Esophagus muscularis mucosa (tissue), 4 donors: Measurements from ENCODE around the gene TRPM3. TPM values are rescaled to one million over a fixed set of nuclear protein-coding genes. Genes with fewer than 3 reads are reported as not detected.

Source experiments
- DNase-seq: peaks from one replicate; pipeline ENCODE4 v3.0.0-alpha.2; 2017; ENCODE audit errors: extremely low spot score
- H3K27ac ChIP-seq, 4 donors: fragments of 200-600 bp; sonication (generic); replicated peaks in 1 of 4; 1 replicate in 3 of 4; 2 replicates in 1 of 4; pipeline ENCODE4 v1.5.1; 2016 to 2019; ENCODE audit warnings: mild to moderate bottlenecking in 1 of 4
- H3K27me3 ChIP-seq, 4 donors: fragments of 200-600 bp; sonication (generic); one replicate each; pipeline versions ENCODE4 v1.5.1 to v1.6.0; 2016 to 2019
- H3K36me3 ChIP-seq, 4 donors: fragments of 200-600 bp; sonication (generic); one replicate each; pipeline ENCODE4 v1.5.1; 2016 to 2019
- H3K4me1 ChIP-seq, 4 donors: fragments of 200-600 bp; sonication (generic); one replicate each; pipeline ENCODE4 v1.5.1; 2016 to 2019
- H3K4me3 ChIP-seq, 4 donors: fragments of 200-600 bp; sonication (generic); 1 replicate in 2 of 4; 2 replicates in 2 of 4; pipeline ENCODE4 v1.5.1; 2016 to 2019; ENCODE audit warnings: mild to moderate bottlenecking in 4 of 4, moderate library complexity in 1 of 4
- H3K9me3 ChIP-seq, 4 donors: fragments of 200-600 bp; sonication (generic); 1 replicate in 3 of 4; 2 replicates in 1 of 4; pipeline ENCODE4 v1.5.1; 2016 to 2019
- EP300 ChIP-seq: sonication (generic); formaldehyde crosslinking; IDR thresholded peaks from one replicate; pipeline ENCODE4 v1.6.1; 2017; ENCODE audit warnings: antibody characterized with exemption
- POLR2A ChIP-seq: fragments of 450-650 bp; IDR thresholded peaks from one replicate; pipeline ENCODE4 v1.6.1; 2017; ENCODE audit warnings: antibody characterized with exemption, moderate library complexity, mild to moderate bottlenecking, low read depth
- POLR2AphosphoS5 ChIP-seq, 2 donors: sonication (generic); formaldehyde crosslinking; IDR thresholded peaks; one replicate each; pipeline ENCODE4 v1.6.1; 2017; ENCODE audit warnings: antibody characterized with exemption in 2 of 2
- WGBS: methylation state at CpG from one replicate; pipeline ENCODE4 v1.1.5; 2018; 5-methylcytosine and 5-hydroxymethylcytosine counted together
- intact Hi-C: fragments of 100-400 bp; cut with DNase I; formaldehyde crosslinking; loops from one replicate; pipeline ENCODE4 v1.15.1; 2023
- total RNA-seq, 4 donors: library from RNA; depleted of rRNA; stranded (reverse); fragments of >200 nt; gene quantifications; one replicate each; pipeline versions ENCODE4 v1.1.0 to v1.2.1, GENCODE V29; 2016
- TF ChIP-seq, protein P1 (sequence below), 3 experiments: fragments of 200-600 bp in 2 of 3; fragments of 450-650 bp in 1 of 3; sonication (generic) in 2 of 3; IDR thresholded peaks; one replicate each; pipeline ENCODE4 v1.5.1; 2017 to 2019; ENCODE audit warnings: antibody characterized with exemption in 3 of 3, mild to moderate bottlenecking in 2 of 3, moderate library complexity in 1 of 3

Gene TRPM3
- total RNA-seq, 4 donors from 2014 or later: 0.13 to 0.17 TPM; not detected in 2

DNA sequence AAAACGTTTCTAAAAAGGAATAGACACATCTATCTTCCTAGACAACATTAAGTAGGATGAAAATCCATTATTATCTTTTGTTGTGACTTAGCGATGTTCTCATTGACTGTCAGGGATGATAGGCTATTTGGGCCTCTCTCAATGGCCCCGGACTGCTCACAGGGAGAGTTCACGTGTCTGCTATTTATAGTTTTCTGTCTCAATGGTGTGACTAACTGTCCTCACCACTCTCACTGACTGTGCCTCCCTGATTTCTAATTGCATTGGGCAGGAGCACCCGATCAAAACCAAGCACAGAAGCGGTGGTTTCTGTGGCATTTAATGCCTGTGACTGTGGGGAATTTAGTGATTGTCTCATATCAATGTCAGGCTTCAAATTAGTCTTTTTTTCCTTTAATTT is 420.3 kb downstream of the TRPM3 start:
- 74% methylated on average over 6 of the region's 6 CpGs for WGBS
- H3K4me3 ChIP-seq: no peak overlapping the region
- intact Hi-C loops: no loop called here
- no peaks in the 10 kb centered on the region for H3K4me1 ChIP-seq
- no peaks in the 10 kb centered on the region for H3K36me3 ChIP-seq
- DNase-seq: no peak
- H3K27ac ChIP-seq: no peak overlapping the region
- no peaks in the 10 kb centered on the region for H3K9me3 ChIP-seq
- TF ChIP-seq POLR2A (no peak), EP300 (no peak), POLR2AphosphoS5 (IDR thresholded peaks at IDR 0.05) (no peak)
- TF ChIP-seq, protein P1, sequence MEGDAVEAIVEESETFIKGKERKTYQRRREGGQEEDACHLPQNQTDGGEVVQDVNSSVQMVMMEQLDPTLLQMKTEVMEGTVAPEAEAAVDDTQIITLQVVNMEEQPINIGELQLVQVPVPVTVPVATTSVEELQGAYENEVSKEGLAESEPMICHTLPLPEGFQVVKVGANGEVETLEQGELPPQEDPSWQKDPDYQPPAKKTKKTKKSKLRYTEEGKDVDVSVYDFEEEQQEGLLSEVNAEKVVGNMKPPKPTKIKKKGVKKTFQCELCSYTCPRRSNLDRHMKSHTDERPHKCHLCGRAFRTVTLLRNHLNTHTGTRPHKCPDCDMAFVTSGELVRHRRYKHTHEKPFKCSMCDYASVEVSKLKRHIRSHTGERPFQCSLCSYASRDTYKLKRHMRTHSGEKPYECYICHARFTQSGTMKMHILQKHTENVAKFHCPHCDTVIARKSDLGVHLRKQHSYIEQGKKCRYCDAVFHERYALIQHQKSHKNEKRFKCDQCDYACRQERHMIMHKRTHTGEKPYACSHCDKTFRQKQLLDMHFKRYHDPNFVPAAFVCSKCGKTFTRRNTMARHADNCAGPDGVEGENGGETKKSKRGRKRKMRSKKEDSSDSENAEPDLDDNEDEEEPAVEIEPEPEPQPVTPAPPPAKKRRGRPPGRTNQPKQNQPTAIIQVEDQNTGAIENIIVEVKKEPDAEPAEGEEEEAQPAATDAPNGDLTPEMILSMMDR (IDR thresholded peaks at IDR 0.05): no peak
- H3K27me3 ChIP-seq: no peaks in the 10 kb centered on the region

DNA sequence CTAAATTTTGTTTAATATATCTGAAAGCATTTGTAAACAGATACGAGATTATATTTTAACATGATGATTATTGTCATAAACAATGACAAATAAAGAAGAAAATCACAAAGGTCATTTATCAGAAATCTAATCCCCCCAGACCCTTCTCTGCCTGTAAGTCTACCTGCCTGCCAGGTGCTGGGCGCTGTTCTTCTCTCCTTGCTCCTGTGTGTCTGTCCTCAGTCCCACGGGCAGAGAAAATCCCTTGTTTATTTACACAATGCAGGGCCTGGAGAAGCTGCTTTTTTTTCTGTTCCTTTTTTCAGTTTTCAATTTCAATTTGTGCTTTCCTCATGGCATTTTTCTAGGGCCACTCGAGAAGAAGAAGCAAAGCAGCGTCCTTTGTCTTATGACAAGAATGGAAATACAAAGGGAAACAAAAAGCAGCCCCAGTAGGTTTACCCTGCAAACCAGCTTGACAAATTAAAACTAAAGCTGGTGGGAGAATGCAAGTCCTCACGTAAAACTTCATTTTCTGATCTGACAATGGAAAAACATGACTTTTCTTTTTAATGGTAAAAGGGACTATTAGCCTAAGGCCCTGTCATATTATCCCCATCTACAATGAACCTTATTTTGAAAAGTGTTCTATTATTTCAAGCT is 424.6 kb downstream of the TRPM3 start:
- H3K9me3 ChIP-seq: no peaks in the 10 kb centered on the region
- 45% methylated on average over 6 of the region's 6 CpGs for WGBS
- no peaks in the 10 kb centered on the region for H3K36me3 ChIP-seq
- no peak overlapping the region for H3K4me3 ChIP-seq
- intact Hi-C loops: no loop called here
- no peak overlapping the region for H3K27ac ChIP-seq
- no peaks in the 10 kb centered on the region for H3K27me3 ChIP-seq
- H3K4me1 ChIP-seq: no peaks in the 10 kb centered on the region
- TF ChIP-seq EP300 (no peak), POLR2AphosphoS5 (IDR thresholded peaks at IDR 0.05) (no peak), POLR2A (no peak)
- TF ChIP-seq, protein P1 (IDR thresholded peaks at IDR 0.05): no peak
- DNase-seq: no peak

DNA sequence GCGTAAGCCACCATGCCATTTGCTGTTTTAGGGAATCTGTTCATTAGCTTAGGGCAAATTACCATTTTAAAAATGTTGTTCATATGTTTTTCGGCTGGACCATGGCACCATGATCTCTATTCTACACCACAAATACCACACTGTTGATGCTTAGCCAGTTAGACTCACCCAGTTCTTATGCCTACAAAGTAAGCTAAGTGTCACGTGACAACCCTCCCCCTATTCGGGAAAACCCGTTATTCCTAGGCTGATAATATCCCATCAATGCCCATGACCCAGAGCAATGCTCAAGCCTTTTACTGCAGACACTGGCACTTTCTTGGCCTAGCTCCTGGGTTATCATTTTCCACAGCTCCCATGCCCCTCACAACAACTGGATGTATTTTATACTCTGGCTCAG is 426.7 kb downstream of the TRPM3 start:
- Histone ChIP-seq H3K4me1 (no peaks in the 10 kb centered on the region), H3K9me3 (no peaks in the 10 kb centered on the region), H3K27ac (no peak overlapping the region), H3K27me3 (no peaks in the 10 kb centered on the region), H3K36me3 (no peaks in the 10 kb centered on the region), H3K4me3 (no peak overlapping the region)
- 82% methylated on average over 5 of the region's 5 CpGs for WGBS
- no peak for DNase-seq
- intact Hi-C loops: no loop called here
- TF ChIP-seq EP300 (no peak), POLR2A (no peak), POLR2AphosphoS5 (IDR thresholded peaks at IDR 0.05) (no peak)
- TF ChIP-seq, protein P1 (IDR thresholded peaks at IDR 0.05): no peak

DNA sequence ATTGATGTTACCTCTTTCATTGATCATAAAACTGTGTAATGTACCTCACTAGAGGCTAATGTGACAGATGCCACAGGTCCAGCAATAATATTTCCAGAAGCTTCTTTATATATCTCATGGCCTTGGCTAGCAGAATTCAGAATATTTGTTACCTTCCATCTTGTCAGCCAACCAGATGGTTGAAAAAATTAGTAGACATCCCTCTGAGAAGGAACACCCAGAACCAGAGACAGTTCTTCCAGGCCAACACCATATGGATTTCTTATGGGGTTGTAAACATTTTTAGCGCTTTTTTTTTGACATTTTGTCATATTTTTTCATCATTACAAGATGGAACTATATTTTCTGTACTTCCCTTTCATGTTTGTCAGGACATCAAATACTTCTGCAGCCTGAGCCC is 428.2 kb downstream of the TRPM3 start:
- 72% methylated on average over 1 of the region's 1 CpG for WGBS
- no peak for TF ChIP-seq POLR2A
- TF ChIP-seq EP300: no peak
- no peak for TF ChIP-seq POLR2AphosphoS5 (IDR thresholded peaks at IDR 0.05)
- TF ChIP-seq, protein P1 (IDR thresholded peaks at IDR 0.05): no peak
- H3K27ac ChIP-seq: no peak overlapping the region
- no peaks in the 10 kb centered on the region for H3K27me3 ChIP-seq
- intact Hi-C loops: no loop called here
- no peaks in the 10 kb centered on the region for H3K4me1 ChIP-seq
- H3K4me3 ChIP-seq: no peak overlapping the region
- no peaks in the 10 kb centered on the region for H3K36me3 ChIP-seq
- no peaks in the 10 kb centered on the region for H3K9me3 ChIP-seq
- DNase-seq: no peak

DNA sequence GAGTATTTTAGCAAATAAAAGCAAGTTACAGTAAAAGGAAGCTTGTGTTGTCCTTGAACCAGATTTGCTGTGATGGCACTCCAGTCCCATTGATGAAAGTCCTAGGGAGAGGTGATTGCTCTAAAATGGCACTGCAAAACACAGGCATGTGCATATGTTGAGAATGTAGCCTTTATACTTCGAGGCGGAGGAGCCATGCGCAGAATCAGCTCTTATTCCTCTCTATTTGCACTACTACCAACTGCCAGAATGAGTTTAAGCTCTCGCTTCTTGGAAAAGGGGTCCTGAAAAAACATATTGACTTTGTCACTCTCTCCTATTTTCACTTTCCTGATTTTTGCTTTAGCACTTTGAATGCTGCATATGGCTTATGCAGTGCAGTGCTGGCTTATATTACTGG is 429.0 kb downstream of the TRPM3 start:
- H3K9me3 ChIP-seq: no peaks in the 10 kb centered on the region
- TF ChIP-seq POLR2AphosphoS5 (IDR thresholded peaks at IDR 0.05) (no peak), POLR2A (no peak), EP300 (no peak)
- TF ChIP-seq, protein P1 (IDR thresholded peaks at IDR 0.05): no peak
- H3K27ac ChIP-seq: no peak overlapping the region
- no peak for DNase-seq
- WGBS: 97% methylated on average over 4 of the region's 4 CpGs
- no peak overlapping the region for H3K4me3 ChIP-seq
- no peaks in the 10 kb centered on the region for H3K27me3 ChIP-seq
- intact Hi-C loops: no loop called here
- no peaks in the 10 kb centered on the region for H3K36me3 ChIP-seq
- H3K4me1 ChIP-seq: no peaks in the 10 kb centered on the region
